ENCODE results near the gene AMFR. TPM values are rescaled to one million over a fixed set of nuclear protein-coding genes. Genes with fewer than 3 reads are reported as not detected.

Gene AMFR
- total and polyA plus RNA-seq, 10 of the 15 experiments (the other 5 are each of a cell fraction or from before 2014, with no cell fraction given), result 8.2 to 67.6 (median 28.1) TPM

DNA sequence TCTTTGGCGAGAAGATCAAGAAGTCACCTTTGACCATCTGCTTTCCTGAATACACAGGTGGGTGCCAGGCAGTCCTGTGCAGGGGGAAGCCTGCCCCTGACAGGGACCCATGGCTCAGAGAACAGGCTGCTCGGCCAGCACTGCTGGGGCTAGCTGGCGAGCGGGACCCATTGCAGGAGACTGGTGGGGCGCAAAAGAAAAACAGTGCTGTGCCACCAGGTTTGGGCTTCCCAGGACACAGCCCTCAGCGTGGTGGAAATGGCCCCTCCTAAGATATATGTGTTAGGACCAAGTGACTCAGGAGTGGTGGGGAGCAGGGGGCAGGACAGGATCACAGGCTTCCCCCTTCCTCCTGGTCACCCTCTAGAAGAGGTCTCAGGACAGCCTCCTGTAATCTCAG, 73.9 kb downstream of the AMFR start:
- Histone ChIP-seq H3K79me2 (ENCODE audit: control insufficient read depth, insufficient read depth, low read length) (no peaks in the 10 kb centered on the region), H3K9me3 (replicated peaks; ENCODE audit: control insufficient read depth, insufficient read depth, low read length) (no peaks in the 10 kb centered on the region), H3K4me3 (no peak overlapping the region), H2AFZ (ENCODE audit: control insufficient read depth, low read depth, low read length) (no peak overlapping the region), H3K9ac (ENCODE audit: control insufficient read depth, insufficient read depth, low read length) (no peak overlapping the region), H4K20me1 (ENCODE audit: control insufficient read depth, insufficient read depth) (no peaks in the 10 kb centered on the region), H3K4me2 (ENCODE audit: control insufficient read depth, insufficient read depth) (no peak overlapping the region), H3K27ac (ENCODE audit: control insufficient read depth, insufficient read depth) (no peak overlapping the region), H3K36me3 (ENCODE audit: control insufficient read depth in 2 of 2, insufficient read depth in 2 of 2, low read length in 1 of 2) (no peaks in the 10 kb centered on the region), H3K27me3 (replicated peaks in 1 of 2; ENCODE audit: control insufficient read depth in 2 of 2, insufficient read depth in 2 of 2, low read length in 1 of 2) (no peaks in the 10 kb centered on the region), H3K4me1 (ENCODE audit: control insufficient read depth, insufficient read depth, low read length) (peaks cover 6% of the 10 kb centered on the region)
- ChIA-PET RAD21 (ENCODE audit: unreplicated experiment) (no interaction called here), CTCF (no interaction called here), POLR2A (no interaction called here), SMC1A (ENCODE audit: uncharacterized antibody, unreplicated experiment) (no interaction called here)
- DNase-seq (ENCODE audit: low read depth, low spot score) (no peak), ATAC-seq (no peak), FAIRE-seq (no peak)
- BruUV-seq (replicated peaks), result no TSS peak
- TF ChIP-seq, protein P1, sequence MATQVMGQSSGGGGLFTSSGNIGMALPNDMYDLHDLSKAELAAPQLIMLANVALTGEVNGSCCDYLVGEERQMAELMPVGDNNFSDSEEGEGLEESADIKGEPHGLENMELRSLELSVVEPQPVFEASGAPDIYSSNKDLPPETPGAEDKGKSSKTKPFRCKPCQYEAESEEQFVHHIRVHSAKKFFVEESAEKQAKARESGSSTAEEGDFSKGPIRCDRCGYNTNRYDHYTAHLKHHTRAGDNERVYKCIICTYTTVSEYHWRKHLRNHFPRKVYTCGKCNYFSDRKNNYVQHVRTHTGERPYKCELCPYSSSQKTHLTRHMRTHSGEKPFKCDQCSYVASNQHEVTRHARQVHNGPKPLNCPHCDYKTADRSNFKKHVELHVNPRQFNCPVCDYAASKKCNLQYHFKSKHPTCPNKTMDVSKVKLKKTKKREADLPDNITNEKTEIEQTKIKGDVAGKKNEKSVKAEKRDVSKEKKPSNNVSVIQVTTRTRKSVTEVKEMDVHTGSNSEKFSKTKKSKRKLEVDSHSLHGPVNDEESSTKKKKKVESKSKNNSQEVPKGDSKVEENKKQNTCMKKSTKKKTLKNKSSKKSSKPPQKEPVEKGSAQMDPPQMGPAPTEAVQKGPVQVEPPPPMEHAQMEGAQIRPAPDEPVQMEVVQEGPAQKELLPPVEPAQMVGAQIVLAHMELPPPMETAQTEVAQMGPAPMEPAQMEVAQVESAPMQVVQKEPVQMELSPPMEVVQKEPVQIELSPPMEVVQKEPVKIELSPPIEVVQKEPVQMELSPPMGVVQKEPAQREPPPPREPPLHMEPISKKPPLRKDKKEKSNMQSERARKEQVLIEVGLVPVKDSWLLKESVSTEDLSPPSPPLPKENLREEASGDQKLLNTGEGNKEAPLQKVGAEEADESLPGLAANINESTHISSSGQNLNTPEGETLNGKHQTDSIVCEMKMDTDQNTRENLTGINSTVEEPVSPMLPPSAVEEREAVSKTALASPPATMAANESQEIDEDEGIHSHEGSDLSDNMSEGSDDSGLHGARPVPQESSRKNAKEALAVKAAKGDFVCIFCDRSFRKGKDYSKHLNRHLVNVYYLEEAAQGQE (IDR thresholded peaks at IDR 0.05; ENCODE audit: low read depth, low read length), result no peak
- TF ChIP-seq YBX1 (IDR thresholded peaks at IDR 0.05), result no peak
- TF ChIP-seq PML (IDR thresholded peaks at IDR 0.05; ENCODE audit: low read length), result no peak
- no peak for TF ChIP-seq ZSCAN29 (IDR thresholded peaks at IDR 0.05)
- no peak for TF ChIP-seq SUPT20H (IDR thresholded peaks at IDR 0.05; ENCODE audit: borderline replicate concordance, control insufficient read depth, low read depth, low read length)
- TF ChIP-seq, protein P2, sequence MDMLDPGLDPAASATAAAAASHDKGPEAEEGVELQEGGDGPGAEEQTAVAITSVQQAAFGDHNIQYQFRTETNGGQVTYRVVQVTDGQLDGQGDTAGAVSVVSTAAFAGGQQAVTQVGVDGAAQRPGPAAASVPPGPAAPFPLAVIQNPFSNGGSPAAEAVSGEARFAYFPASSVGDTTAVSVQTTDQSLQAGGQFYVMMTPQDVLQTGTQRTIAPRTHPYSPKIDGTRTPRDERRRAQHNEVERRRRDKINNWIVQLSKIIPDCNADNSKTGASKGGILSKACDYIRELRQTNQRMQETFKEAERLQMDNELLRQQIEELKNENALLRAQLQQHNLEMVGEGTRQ (IDR thresholded peaks at IDR 0.05; ENCODE audit: borderline replicate concordance, low read depth, low read length), result no peak
- TF ChIP-seq ZBED1 (IDR thresholded peaks at IDR 0.05; ENCODE audit: borderline replicate concordance), result no peak
- intact Hi-C loops (cut with micrococcal nuclease; ENCODE audit: unreplicated experiment) (no loop called here), in situ Hi-C loops (cut with MboI) (no loop called here)
- WGBS (ENCODE audit: insufficient coverage, insufficient replicate concordance, low lambda C conversion rate, missing lambda C conversion rate), result 18% methylated on average over 5 of the region's 6 CpGs

All from GM12878 (cell line).